NCI-H2107 treated with DMSO at 0.1 percent for 48 hours (cell line): ENCODE measurements around the gene VAC14.
A peak's percentile ranks its signal among the peaks of the same experiment; 100 is the strongest.
"Not testable (repeated sequence)": the region's sequence is repeated elsewhere in the genome, so short reads cannot be mapped to it uniquely, and the experiment has no call there.

ENCODE experiments used
- DNase-seq: peaks from one replicate; lab custom pipeline; 2025; ENCODE audit not compliant: unreplicated experiment; lab: John Stamatoyannopoulos, UW

The VAC14 gene

GRCh38 chr16:70648606-70649005 lies 152.4 kb downstream of the VAC14 start:
- DNase-seq, result no peak

- DNase-seq, result no peak
Observed at GRCh38 chr16:70647441-70648359, 153.3 kb downstream of the VAC14 start.

GRCh38 chr16:70646260-70647241 lies 154.4 kb downstream of the VAC14 start, which contains the start of gene IL34:
Gene IL34 (plus strand): TSS chr16:70646559. CDS start chr16:70646948, 389 bp downstream.
- DNase-seq, result peak; percentile 20

- DNase-seq, result no peak
Observed at GRCh38 chr16:70644763-70645597, 156.0 kb downstream of the VAC14 start.

- DNase-seq, result not testable (repeated sequence)
Observed at GRCh38 chr16:70643264-70643663, 157.7 kb downstream of the VAC14 start.

- DNase-seq, result no peak
Observed at GRCh38 chr16:70642633-70643032, 158.3 kb downstream of the VAC14 start.

- no peak for DNase-seq
Observed at GRCh38 chr16:70638814-70639792, 161.9 kb downstream of the VAC14 start.
